Activated T-helper 17 cell treated with anti-CD3 and anti-CD28 coated beads, Interleukin-2, amount 50 U/mL, for 72 hours (primary cell): ENCODE results near the gene TMEM97. TPM values are rescaled to one million over a fixed set of nuclear protein-coding genes. Genes with fewer than 3 reads are reported as not detected.

Experiments used
- ATAC-seq: fragments of 150-1000 bp; cut with Tn5 transposase; replicated peaks from 2 replicates; pipeline ENCODE4 v1.10.0; 2021; ENCODE audit warnings: mild to moderate bottlenecking, moderate library complexity
- H3K27ac Mint-ChIP-seq: one replicate; pipeline ENCODE4 v1.8.0; 2022; ENCODE audit warnings: mixed read lengths
- H3K27me3 Mint-ChIP-seq: one replicate; pipeline ENCODE4 v1.8.0; 2022; ENCODE audit warnings: mixed read lengths
- H3K36me3 Mint-ChIP-seq: one replicate; pipeline ENCODE4 v1.8.0; 2022; ENCODE audit warnings: low read depth, mild to moderate bottlenecking, mixed read lengths
- H3K4me1 Mint-ChIP-seq: one replicate; pipeline ENCODE4 v1.8.0; 2022; ENCODE audit warnings: mixed read lengths
- H3K4me3 Mint-ChIP-seq: one replicate; pipeline ENCODE4 v1.8.0; 2022; ENCODE audit warnings: mild to moderate bottlenecking, mixed read lengths
- H3K9me3 Mint-ChIP-seq: one replicate; pipeline ENCODE4 v1.8.0; 2022; ENCODE audit warnings: mixed read lengths
- total RNA-seq, 2 donors: library from RNA; stranded (reverse); gene quantifications; one replicate each; pipeline ENCODE4 v1.2.3, GENCODE V29; 2022

The TMEM97 gene
- total RNA-seq, 2 donors from 2014 or later = 25.0 to 41.0 TPM

- peaks cover 52% of the 10 kb centered on the region for H3K36me3 Mint-ChIP-seq
- no peak overlapping the region for H3K27ac Mint-ChIP-seq
Observed at GRCh38 chr17:28339431-28339830, 20.4 kb downstream of the TMEM97 start.

DNA sequence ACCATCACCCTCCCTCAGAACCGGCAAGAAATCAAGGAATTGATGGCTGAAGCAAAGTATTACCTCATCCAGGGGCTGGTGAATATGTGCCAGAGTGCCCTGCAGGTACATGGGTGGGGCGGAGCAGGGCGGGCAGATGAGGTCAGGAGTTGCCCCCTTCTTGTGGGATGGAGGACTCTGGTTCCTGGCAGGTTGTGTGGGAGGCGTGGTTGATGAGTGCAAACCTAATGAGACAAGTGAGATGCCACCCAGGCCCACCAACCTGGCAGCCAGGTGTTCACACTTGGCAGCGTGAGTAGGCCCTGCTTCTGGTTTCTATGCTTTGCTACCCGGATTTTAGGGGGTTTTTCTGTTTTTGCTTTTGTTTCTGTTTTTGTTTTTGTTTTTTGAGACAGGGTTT lies 21.4 kb downstream of the TMEM97 start:
- Mint-ChIP-seq H3K4me3 (no peak overlapping the region), H3K4me1 (peaks cover 12% of the 10 kb centered on the region), H3K9me3 (no peaks in the 10 kb centered on the region), H3K27me3 (no peaks in the 10 kb centered on the region), H3K27ac (no peak overlapping the region), H3K36me3 (peaks cover 60% of the 10 kb centered on the region)
- ATAC-seq = no peak

More at GRCh38 chr17:28339431-28339830, 20.4 kb downstream of the TMEM97 start:
- H3K9me3 Mint-ChIP-seq = no peaks in the 10 kb centered on the region
- ATAC-seq = no peak
- H3K4me1 Mint-ChIP-seq = peaks cover 17% of the 10 kb centered on the region
- H3K4me3 Mint-ChIP-seq = no peak overlapping the region
- H3K27me3 Mint-ChIP-seq = no peaks in the 10 kb centered on the region

DNA sequence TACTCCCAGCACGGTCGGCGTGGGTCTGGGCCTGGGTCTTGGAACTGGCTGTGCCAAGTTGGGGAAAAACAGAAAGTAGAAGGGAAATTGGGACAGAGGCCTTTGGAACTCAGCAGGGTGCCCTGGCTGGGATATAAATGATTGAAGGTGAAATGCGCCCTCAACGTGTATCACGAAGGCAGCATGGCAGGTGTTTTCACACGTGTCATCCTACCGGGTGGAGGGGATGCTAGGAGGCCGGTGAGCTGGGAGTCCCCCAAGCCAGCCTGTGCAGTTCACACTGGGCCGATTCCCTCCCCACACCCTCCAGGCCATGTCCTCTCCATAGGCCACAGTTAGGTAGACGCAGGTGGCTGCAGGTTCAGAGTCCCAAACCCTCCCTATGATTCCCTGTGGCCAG lies 22.5 kb downstream of the TMEM97 start:
- H3K4me1 Mint-ChIP-seq = peaks cover 12% of the 10 kb centered on the region
- H3K27me3 Mint-ChIP-seq = no peaks in the 10 kb centered on the region
- H3K9me3 Mint-ChIP-seq = no peaks in the 10 kb centered on the region
- peaks cover 68% of the 10 kb centered on the region for H3K36me3 Mint-ChIP-seq
- H3K4me3 Mint-ChIP-seq = no peak overlapping the region
- no peak overlapping the region for H3K27ac Mint-ChIP-seq
- no peak for ATAC-seq

DNA sequence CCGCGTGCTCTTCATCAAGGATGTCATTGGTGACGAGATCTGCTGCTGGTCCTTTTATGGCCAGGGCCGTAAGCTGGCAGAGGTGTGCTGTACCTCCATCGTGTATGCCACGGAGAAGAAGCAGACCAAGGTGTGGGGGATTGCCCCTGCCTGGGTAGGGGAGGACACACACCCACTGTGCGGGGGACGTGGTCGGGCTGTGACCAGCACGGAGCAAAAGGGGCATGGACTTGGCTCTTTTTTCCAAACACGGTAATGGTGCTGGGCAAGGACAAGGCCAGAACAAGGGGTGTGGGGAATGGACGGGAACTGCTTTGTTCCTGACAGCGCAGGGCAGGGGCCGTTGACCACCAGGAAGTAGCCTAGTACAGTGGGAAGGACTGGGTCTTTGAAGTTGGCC lies 23.3 kb downstream of the TMEM97 start:
- peaks cover 76% of the 10 kb centered on the region for H3K36me3 Mint-ChIP-seq
- no peak for ATAC-seq
- no peak overlapping the region for H3K27ac Mint-ChIP-seq
- H3K27me3 Mint-ChIP-seq = no peaks in the 10 kb centered on the region
- no peak overlapping the region for H3K4me3 Mint-ChIP-seq
- peaks cover 6% of the 10 kb centered on the region for H3K4me1 Mint-ChIP-seq
- H3K9me3 Mint-ChIP-seq = no peaks in the 10 kb centered on the region

- peak; percentile 14 for ATAC-seq
- H3K27ac Mint-ChIP-seq = no peak overlapping the region
- H3K36me3 Mint-ChIP-seq = peaks cover 88% of the 10 kb centered on the region
- H3K4me1 Mint-ChIP-seq = no peaks in the 10 kb centered on the region
- H3K9me3 Mint-ChIP-seq = no peaks in the 10 kb centered on the region
- no peak overlapping the region for H3K4me3 Mint-ChIP-seq
- no peaks in the 10 kb centered on the region for H3K27me3 Mint-ChIP-seq
Observed at GRCh38 chr17:28343491-28343932, 24.5 kb downstream of the TMEM97 start.

DNA sequence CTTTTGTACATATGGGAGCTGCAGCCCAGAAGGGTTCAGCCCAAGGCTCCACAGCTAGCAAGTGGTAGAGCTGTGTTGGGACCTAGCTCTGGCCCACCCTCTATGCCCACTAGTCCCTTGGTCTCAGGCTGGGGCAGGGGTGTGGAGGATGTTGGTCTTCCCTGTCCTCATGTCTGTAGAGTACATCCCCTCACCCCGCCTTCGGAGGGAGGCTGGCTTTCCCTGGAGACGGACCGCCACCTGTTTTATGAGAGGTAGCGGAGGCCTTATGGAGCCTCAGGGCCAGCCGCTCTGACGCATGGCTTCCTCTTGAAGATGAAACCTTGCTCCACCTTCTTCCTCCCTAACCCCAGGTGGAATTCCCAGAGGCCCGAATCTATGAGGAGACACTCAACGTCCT lies 25.0 kb downstream of the TMEM97 start:
- H3K9me3 Mint-ChIP-seq = no peaks in the 10 kb centered on the region
- H3K36me3 Mint-ChIP-seq = peaks cover 93% of the 10 kb centered on the region
- ATAC-seq = peak; percentile 9
- H3K27ac Mint-ChIP-seq = no peak overlapping the region
- H3K27me3 Mint-ChIP-seq = no peaks in the 10 kb centered on the region
- H3K4me3 Mint-ChIP-seq = no peak overlapping the region
- H3K4me1 Mint-ChIP-seq = no peaks in the 10 kb centered on the region

- no peaks in the 10 kb centered on the region for H3K27me3 Mint-ChIP-seq
- H3K9me3 Mint-ChIP-seq = no peaks in the 10 kb centered on the region
- H3K36me3 Mint-ChIP-seq = peaks cover 93% of the 10 kb centered on the region
- no peak overlapping the region for H3K27ac Mint-ChIP-seq
- H3K4me1 Mint-ChIP-seq = no peaks in the 10 kb centered on the region
- no peak for ATAC-seq
- H3K4me3 Mint-ChIP-seq = no peak overlapping the region
Observed at GRCh38 chr17:28344435-28344901, 25.5 kb downstream of the TMEM97 start.

GRCh38 chr17:28345419-28346198 lies 26.6 kb downstream of the TMEM97 start:
- no peaks in the 10 kb centered on the region for H3K27me3 Mint-ChIP-seq
- H3K4me1 Mint-ChIP-seq = no peaks in the 10 kb centered on the region
- peaks cover 93% of the 10 kb centered on the region for H3K36me3 Mint-ChIP-seq
- no peaks in the 10 kb centered on the region for H3K9me3 Mint-ChIP-seq
- no peak for ATAC-seq
- peak overlapping the region; percentile 24 for H3K27ac Mint-ChIP-seq
- no peak overlapping the region for H3K4me3 Mint-ChIP-seq

DNA sequence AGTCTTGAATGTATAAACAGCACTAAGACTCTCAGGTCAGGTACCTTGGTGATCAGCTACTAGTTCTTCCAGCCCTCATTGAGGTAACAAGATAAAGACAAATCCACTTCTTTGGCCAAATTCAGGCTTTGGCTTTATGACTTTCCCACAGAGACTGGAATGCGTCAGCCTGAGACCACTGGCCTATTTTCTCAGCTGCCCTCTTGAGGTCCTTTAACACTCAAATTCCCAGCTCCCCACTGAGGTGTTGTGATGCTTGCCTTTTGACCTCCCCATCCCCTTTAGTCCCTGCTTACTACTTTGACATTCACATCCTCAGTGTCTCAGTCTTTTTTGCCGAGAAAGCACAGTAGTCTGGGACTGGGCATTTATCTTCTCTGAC lies 27.2 kb downstream of the TMEM97 start:
- Mint-ChIP-seq H3K4me1 (no peaks in the 10 kb centered on the region), H3K36me3 (peaks cover 93% of the 10 kb centered on the region), H3K27me3 (no peaks in the 10 kb centered on the region), H3K4me3 (no peak overlapping the region), H3K27ac (peak overlapping the region; percentile 24), H3K9me3 (no peaks in the 10 kb centered on the region)
- ATAC-seq = no peak

DNA sequence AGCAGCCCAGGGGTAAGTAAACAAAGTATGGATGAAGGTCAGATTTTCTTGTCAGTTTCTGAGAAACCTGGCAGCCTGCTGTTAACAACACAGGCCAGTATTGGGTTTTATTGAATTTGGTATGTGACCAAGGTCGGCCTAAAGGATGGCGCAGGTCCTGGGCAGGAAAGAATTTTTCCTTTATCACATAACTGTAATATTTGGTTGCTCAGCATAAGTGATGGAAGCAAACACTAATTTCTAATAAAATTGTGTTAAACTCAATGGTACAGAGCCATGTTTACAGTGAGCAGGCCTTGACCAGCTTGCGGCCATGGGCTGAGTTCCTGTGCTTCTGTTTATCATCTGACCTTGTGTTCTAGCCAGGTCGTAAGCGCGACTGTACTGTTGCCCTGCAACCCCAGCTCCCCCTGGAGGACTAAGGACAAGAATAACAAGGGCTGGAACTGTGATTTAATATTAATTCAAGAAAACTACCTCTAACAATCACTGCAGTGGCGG lies 27.8 kb downstream of the TMEM97 start:
- H3K27me3 Mint-ChIP-seq = no peaks in the 10 kb centered on the region
- H3K4me3 Mint-ChIP-seq = no peak overlapping the region
- no peaks in the 10 kb centered on the region for H3K9me3 Mint-ChIP-seq
- peaks cover 93% of the 10 kb centered on the region for H3K36me3 Mint-ChIP-seq
- ATAC-seq = no peak
- H3K27ac Mint-ChIP-seq = no peak overlapping the region
- H3K4me1 Mint-ChIP-seq = no peaks in the 10 kb centered on the region

DNA sequence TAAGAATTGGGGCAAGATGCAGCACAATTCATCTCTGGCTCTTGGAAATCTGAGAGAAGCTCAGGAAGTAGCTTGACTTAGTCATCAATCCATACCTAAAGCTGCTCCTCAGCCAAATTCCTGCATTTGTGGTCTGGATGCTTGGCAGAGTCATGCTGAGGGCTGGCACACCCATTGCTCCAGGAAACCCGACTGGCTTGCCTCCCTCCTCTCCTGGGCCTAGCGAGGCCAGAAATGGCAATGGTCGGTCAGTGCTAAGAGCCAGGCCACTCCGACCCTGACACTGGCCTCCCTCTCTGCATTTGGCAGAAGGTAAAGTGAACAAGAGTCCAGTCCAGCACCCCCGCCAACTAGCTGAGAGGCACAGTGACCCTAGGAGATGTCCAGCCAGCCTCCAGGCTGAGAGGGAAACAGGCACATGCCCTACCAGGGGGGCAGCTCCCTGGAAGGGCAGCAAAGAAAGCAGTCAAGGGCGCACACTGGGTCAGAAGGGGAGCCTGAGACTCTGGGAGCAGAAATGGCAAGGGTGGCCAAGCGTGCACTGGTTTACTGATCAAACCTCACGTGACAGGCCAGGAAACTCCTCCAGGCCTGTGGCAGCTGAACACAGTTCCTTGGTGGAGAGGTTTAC lies 28.4 kb downstream of the TMEM97 start:
- no peak for ATAC-seq
- Mint-ChIP-seq H3K4me3 (no peak overlapping the region), H3K36me3 (peaks cover 93% of the 10 kb centered on the region), H3K9me3 (no peaks in the 10 kb centered on the region), H3K27ac (no peak overlapping the region), H3K27me3 (no peaks in the 10 kb centered on the region), H3K4me1 (no peaks in the 10 kb centered on the region)

DNA sequence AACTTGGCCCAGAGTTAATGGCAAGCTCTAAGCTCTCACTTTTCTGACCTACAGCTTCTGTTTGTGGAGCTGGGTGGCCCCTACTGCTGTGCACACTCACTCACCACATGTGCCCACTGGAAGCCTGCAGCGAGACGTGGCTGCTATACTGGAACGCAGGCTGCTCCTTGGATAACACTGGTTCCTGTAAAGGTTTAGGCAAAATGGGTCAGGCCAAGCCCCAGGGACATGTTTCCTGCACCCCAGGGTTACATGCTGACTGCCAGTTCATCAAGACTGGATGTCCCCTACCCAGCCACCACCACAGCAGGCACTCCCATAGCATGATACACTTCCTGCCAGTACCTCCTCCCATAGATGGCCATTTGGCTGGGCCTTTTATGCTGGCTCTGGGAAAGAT lies 30.0 kb downstream of the TMEM97 start:
- H3K9me3 Mint-ChIP-seq = no peaks in the 10 kb centered on the region
- H3K4me1 Mint-ChIP-seq = no peaks in the 10 kb centered on the region
- H3K36me3 Mint-ChIP-seq = peaks cover 98% of the 10 kb centered on the region
- ATAC-seq = no peak
- H3K27ac Mint-ChIP-seq = no peak overlapping the region
- H3K27me3 Mint-ChIP-seq = no peaks in the 10 kb centered on the region
- no peak overlapping the region for H3K4me3 Mint-ChIP-seq

DNA sequence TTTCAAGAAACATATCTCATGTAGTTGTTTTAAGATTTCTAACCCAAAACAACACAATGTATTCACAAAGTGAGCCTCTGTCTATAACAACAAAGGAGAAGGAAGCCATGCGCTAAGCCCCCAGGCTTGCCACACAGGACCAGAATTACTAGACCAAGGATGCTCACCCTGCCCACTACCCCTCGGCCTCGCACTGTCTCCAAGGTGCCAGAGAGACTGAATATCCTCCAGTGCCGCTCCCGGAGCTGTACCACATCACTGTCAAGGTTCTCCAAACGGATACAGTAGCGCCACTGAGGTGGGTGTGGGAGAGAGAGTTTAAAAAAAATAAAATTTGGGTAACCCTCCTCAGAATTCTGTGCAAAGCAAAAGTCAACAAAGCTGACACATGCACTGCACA lies 31.3 kb downstream of the TMEM97 start:
- H3K27ac Mint-ChIP-seq = peak overlapping the region; percentile 21
- no peaks in the 10 kb centered on the region for H3K4me1 Mint-ChIP-seq
- H3K9me3 Mint-ChIP-seq = no peaks in the 10 kb centered on the region
- H3K4me3 Mint-ChIP-seq = no peak overlapping the region
- no peak for ATAC-seq
- peaks cover 97% of the 10 kb centered on the region for H3K36me3 Mint-ChIP-seq
- no peaks in the 10 kb centered on the region for H3K27me3 Mint-ChIP-seq

DNA sequence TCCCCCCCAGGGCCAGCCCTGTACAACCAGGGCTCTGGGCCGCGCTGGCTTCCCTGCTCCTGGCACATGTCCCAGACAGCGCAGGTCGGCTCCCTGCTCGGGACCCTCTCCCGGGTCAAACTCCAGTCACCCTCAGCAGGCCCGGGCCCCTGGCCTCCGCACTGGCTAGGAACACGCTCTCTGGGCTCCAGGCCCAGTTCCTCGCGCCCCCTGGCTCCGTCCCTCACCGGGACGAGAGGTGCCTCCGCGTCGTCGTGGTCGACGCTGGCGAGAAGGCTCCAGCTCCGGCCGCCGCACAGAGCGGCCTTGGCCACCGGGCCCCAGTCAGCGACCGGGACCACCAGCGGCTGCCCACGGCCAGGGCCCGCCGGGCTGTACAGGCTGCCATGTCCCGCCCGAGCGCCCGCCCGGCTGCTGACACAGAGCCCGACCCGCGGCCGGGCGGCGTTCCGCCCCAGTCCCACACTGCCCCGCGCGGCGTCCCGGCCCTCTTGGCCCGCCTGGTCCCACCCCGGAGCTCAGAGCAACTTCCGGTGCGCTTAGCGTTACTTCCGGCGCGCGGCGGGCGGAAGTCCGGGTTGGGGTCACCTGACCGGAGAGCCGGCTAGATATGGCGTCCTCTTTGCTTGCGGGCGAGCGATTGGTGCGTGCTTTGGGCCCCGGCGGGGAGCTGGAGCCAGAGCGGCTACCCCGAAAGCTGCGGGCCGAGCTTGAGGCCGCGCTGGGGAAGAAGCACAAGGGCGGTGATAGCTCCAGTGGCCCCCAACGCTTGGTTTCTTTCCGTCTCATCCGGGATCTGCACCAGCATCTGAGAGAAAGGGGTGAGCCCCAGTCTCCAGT lies 38.3 kb downstream of the TMEM97 start, which contains the start of gene POLDIP2:
TSS of gene POLDIP2 (minus strand) at position 467 of the 840 bp plus-strand sequence. CDS start at position 388, 79 bp downstream.
- Mint-ChIP-seq H3K9me3 (no peaks in the 10 kb centered on the region), H3K27me3 (no peaks in the 10 kb centered on the region)
- peak; percentile 99 for ATAC-seq

More for the DNA sequence above, 38.3 kb downstream of the TMEM97 start, which contains the start of gene POLDIP2:
- Mint-ChIP-seq H3K4me1 (peaks cover 19% of the 10 kb centered on the region), H3K27ac (peak within 1 kb of the TSS; percentile 96), H3K36me3 (peaks cover 85% of the 10 kb centered on the region), H3K4me3 (peak within 1 kb of the TSS; percentile 91)
